Activated CD4-positive, CD25-positive, alpha-beta regulatory T cell treated with anti-CD3 and anti-CD28 coated beads, Interleukin-2, amount 50 U/mL, for 24 hours (primary cell): Measurements from ENCODE around the gene MPST.
A peak's percentile ranks its signal among the peaks of the same experiment; 100 is the strongest.

ENCODE experiments used
- ATAC-seq, 2 donors: fragments of 150-1000 bp; cut with Tn5 transposase; one replicate each; pipeline ENCODE4 v1.10.0; 2021; ENCODE audit warnings: mild to moderate bottlenecking in 1 of 2, moderate library complexity in 1 of 2

MPST gene

DNA sequence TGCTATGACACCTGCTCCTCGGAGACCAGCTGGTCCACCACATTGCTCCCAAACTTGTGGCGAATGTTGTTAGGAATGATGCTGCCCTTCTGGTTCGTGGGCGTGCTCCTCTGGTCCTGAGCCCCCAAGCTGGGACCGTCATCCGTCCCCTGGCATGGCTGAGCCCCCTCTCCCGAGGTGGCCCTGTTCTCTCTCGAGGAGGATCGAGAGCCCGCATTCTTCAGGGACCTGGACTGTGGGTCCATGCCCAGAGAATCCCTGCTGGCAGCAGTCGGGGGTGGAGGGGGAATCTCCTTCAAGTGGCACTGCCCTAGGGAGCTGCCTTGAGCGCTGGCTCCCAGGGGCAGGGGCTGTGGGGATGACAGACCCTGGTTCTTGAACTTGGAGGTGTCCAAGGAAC, 17.7 kb upstream of the MPST start:
- ATAC-seq: no peak

DNA sequence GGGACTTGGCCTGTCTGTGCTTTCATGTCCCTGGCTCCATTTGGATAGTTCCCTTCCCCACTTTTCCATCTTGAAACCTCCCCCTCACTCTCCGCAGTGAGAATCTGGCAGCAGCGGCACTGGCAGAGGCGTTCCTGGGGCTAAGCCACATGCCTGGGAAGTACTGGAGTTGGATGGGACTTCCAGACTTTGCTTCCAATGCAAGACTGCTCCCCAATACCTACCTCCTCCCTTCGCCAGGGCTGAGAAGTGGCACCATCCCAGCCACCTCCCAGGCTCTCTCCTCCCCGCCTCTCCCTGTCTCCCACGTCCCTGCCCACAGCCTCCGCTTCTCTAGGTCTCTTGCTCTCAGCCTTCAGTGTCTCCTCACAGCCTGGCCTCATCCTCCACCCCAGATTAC, 16.9 kb upstream of the MPST start:
- ATAC-seq: no peak

DNA sequence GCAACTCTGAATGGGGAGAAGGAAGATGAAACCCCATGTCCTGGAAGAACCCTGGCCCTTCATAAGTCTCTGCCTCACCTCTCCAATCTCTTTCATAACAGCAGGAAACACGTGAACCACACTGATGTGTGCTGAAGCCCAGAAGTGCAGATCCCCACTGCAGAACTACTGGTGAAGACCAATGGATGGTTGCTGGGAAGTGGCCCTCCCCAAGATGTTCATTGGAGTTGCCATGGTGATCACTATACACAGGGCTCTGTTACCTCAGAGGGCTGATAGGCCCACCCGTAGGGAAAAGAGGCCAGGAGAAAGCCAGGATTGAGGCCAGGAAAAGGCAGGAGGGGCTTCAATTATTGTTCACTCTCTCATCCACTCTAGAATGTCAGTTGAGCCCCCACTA, 11.9 kb upstream of the MPST start:
- no peak for ATAC-seq

DNA sequence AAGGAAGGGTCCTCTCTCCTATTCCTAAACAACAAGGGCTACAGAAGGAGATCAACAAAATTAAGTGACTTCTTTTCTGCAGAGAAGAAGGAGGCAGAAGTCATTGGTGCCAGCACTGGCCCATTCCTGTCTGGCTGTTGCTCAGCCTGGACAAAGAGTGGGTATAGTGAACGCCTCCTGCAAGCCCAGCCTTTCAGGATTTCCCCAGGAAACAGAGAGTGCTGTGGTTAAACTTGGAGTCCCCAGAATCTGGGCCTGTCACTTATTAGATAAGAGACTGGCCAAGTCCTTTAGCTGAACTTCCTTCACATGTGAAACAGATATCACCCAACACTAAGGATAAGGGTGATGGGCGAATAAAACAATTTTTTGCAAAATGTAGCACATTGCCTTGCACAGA, 11.2 kb upstream of the MPST start:
- ATAC-seq: no peak

DNA sequence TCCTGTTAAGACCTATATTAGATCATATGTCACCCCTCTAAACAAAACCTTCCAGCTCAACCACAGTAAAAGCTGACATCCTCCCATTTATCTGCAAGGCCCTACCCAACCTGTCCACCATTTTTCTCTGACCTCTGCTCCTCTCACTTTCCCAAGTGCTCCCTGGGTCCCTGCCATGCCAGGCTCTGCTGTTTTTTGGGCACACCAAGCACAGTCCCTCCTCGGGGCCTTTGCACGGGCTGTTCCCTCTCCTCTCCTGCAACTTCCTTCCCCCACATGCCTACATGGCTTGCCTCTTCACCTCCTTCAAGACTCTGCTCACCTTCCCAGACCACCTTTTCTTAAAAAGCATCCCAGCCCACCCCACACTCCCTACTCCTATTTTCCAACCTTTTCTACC, 10.1 kb upstream of the MPST start:
- no peak for ATAC-seq

DNA sequence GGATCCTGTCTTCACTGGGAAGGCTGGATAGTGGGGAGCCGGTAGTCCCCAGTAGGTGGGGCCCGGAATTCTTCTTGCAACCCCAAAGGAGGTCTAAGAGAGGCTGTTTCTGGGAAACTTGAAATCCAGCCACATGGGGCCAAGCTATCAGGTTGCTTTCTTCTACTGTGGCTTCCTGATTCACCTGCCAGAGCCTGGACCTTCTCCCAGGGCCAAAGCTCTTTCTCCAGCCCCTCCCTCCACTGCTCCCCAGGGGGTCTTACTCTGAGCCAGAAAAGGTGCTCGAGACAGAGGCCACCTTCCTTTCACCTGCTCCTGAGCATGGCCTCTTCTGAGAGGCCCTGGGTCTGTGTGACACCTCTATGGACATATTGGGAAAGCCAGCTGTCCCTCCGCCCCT, 9.4 kb upstream of the MPST start:
- no peak for ATAC-seq

DNA sequence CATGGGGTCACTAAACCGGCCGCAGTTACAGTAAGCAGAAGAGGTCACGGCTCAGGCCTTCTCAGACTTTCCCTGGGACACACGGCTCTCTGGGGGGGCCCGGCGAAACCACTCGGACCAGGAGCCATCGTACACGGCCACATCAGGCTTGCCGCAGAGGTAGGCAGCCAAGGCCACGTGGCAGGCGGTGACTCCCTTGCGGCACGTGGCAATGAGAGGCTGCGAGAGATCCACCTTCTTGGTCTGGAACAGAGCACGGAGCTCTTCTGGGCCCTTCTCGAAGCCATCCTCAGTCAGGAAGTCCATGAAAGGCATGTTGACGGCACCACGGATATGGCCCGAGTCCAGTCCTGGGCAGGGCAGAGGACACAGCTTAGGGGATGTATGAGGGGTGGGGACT, 8.6 kb upstream of the MPST start:
- no peak for ATAC-seq

DNA sequence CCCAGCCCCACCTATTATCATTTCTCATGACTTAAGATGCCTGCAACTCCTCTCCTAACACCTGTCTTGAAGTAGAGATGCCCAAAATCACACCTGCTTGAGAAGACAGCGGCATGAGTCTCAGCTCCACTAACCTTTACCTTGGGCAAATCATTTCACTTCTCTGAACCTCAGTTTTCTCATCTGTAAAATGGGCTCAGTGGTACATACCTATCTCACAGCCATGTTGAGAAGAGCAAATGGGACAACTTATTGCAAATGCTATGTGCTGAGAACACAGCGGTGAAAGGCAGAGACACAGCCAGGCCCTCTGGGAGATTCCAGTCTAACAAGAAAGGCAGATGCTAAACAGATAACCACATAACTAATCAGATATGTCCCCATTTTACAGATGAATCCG, 8.1 kb upstream of the MPST start:
- no peak for ATAC-seq

DNA sequence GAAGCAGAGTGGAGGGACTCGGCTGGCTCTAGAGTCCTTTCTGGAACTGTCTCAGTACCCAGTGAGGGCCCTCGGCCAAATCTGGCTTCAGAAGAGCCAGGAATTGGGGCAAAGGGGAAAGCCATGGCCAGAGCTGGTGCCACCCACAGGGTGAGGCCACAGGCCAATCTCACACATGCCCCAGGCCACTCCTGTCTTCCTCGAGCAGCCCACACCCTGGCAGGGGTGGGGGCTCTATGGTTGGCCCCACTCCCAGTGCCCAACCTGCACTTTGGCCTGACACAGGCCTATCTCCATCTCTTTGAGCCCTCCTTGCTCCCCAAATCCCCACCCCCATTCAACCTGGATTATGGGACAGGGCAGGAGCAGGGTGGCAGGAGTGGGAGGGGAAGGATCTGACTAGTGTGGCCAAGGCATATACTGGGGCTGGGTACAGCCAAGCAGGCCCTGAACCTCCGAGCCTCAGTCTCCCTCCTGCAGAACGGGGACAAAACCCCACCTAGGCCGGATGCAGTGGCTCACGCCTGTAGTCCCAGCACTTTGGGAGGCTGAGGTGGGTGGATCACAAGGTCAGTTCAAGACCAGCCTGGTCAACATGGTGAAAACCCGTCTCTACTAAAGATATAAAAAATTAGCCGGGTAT, 7.2 kb upstream of the MPST start:
- no peak for ATAC-seq

DNA sequence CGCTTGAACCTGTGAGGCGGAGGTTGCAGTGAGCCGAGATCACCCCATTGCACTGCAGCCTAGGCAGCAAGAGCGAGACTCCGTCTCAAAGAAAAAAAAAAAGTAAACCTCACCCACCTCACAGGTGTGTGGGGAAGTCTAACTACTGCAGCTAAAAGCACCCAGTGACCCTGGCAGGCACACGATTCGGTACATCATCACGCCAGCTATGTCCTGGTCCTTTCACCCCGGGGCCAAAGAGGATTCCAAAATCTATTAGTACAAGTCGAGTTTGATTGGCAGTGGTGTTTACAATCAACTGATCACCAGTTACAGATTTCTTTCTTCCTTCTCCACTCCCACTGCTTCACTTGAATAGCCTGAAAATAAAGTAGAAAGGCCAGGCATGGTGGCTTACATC, 6.6 kb upstream of the MPST start:
- no peak for ATAC-seq

DNA sequence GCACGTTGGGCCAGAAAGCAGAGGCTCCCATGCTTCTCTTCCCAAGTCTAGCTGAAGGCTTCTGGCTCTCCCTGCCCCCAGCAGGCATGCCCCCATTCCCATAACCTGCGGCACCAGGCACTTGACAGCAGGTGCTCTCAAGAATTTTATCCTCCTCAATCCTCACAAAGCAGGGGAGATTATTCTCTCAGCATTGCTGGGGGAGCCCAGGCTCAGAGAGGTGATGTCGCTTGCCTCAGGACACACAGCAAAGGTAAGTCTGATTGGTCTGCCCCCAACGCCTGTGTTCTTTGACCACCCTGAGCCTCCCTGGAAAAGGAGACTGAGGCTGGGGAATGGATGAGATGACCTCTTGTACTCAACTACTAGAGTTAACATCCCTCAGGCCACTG, 5.1 kb upstream of the MPST start:
- no peak for ATAC-seq

DNA sequence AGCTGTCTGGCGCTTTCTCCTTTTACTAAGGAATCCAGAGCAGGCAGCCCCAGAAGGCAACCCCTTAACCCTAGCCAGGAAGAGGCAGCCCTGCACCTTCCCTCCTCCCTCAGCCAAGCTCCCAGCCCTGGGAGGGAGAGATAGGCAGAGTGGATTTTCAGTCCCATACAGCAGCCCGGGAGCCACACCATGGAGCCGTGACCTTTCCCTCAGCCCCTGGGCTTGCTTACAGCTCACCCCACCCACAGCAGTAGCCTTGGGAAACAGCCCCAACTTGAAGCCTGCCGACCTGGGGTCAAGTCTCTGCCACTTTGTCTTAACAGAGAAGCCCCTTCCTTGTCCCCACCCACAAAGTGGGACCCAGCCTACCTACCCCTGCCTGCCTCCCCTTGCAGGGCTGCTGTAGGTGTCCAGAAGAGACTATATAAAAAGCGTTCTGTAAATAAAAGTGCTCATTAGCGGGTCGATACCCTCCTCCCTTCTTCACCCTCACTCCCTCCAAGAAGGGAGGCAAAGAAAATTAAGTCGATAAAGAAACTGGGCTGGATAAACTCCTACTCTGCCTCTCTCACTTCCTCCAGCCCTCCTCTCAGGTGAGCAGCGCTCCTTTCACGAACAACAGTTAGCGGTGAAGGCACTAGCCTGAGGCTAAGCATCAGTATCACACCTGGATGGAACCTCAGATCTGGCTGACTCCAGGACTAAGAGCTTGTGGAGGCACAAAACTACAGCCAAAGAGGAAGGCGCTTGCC, 4.5 kb upstream of the MPST start:
- no peak for ATAC-seq

DNA sequence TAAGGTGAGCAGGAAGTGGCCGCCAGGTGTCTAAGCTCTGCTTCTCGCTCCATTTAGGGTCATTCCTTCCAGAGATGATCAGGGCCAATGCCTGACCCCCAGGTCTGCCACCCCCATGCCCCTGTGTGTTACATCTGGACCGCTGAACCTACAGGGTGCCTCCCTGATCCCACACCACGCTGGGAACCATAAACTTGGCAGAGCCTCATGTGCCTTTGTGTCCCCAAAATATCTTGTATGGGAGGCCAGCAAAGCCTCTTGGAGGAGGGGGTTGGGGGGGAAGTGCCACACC, 4.0 kb upstream of the MPST start:
- no peak for ATAC-seq

DNA sequence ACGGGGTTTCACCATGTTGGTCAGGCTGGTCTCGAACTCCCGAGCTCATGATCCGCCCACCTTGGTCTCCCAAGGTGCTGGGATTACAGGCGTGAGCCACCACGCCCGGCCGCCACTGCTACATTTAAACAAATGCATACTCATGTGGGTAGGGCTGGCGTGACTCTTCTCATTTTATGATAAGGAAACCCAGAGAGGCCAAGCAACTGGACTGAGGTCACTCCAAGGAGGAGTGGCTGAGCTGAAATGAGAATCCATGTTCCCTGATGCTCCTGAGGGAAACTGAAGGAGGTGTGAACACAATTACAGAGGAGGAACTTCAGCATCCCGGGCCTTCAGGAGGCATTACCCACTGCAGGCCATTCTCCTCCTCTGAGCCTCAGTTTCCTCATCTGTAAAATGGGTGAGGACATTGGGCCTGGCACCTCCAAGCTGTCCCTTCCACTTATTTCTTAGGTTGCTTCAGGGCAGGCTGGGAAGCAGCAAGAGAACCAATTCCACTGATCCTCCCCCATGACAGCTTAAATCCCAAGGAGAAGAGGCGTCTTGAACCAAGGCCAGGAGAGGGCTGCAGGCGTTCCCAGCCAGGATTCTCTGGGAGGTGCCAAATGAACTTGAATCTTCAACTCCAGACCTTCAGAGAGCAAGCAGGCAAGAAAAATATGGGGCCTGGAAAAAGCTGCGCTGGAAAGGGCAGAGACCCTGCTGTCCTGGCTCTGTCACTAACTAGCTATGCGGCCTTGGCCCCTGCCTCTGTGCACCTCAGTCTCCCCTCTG, 3.2 kb upstream of the MPST start:
- no peak for ATAC-seq

DNA sequence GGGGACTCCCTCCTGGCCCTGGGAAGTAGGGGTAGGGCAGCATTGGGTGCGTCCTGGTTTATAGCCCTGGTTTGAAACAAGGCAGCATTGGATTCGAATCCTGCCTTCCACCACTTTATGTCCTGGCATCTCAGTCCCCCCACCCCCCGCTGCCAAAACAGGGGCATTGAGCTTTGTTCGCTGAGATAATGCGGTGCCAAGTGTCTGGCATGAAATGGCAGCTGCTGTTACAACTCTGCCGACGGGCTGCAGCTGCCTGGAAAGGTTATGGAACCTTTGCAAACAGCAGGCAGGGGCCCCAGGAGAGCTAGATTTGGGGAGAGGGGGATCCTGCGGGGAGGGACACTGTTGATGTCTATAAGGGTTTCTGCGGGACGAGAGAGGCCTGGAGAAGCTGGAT, 2.2 kb upstream of the MPST start:
- no peak for ATAC-seq

DNA sequence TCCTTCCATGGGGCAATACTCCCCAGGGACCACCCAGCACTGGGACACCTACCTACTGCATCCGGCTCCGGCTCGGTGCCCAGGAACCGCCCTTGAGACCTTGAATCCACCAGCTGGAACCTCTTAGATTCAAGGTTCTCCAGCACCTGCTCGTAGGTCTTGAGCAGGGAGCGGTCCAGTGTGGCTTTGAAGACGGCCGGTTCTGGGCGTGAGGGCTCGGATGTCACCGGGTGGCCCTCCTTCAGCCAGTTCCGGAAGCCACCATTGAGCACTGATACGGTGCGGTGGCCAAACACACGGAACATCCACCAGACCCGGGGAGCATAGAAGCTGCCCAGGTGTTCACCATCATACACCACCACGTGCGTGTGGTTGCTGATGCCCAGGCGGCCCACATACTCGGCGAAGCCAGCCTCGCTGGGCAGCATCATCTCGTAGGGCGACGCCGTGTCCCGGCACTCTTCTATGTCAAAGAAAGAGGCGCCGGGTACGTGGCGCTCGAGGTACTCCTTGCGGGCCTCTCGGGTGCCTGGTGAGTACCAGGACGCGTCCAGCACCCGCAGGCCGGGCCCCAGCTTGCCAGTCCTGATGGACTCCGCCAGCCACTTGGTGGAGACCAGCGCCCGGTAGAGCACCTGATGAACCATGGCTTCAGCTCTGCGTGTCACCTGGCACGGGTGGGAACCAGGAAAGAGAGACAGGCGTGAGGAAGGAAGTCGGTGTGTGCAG, 1.3 kb upstream of the MPST start:
- no peak for ATAC-seq

DNA sequence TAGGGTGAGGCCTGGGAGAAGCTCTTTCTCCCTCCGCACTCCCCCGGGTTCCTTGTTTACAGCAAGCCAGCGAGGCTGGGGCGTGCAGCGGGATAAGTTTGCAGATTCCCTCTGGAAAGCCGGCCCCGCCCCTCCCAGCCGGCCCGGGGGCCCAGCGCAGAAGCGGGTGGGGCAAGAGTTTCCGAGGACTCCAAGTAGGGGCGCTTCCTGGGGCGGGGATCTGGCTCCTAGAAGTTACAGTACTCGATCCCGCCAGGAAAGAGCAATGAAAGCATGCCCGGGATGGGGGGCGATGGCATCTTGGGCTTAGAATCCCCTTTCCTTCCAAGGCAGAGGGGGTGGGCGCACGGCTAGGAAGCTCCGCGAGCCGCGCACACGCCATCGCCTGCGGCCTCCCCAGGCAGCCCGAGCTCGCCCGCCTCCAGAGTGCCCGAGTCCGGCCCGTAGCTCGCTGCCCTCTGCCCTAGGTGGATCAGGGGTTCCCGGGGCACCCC, 680 bp upstream of the MPST start:
- ATAC-seq: peak in 1 of 2 donors; percentile 12

DNA sequence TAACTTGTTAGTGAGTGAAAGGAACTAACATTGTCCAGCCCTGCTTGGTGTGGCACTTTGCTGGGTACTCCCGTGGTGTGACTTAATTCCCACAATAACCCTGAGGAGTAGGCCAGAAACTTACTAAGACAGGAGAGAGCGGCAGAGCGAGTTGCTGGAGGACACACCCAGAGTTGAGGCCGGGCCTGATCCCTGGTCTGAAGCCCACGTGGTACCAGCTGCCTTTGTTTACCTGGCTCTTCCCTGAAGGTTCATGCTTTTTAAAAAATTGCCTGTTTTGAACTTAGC, 594 bp downstream of the MPST start:
- peak; percentile 4 to 9 for ATAC-seq

DNA sequence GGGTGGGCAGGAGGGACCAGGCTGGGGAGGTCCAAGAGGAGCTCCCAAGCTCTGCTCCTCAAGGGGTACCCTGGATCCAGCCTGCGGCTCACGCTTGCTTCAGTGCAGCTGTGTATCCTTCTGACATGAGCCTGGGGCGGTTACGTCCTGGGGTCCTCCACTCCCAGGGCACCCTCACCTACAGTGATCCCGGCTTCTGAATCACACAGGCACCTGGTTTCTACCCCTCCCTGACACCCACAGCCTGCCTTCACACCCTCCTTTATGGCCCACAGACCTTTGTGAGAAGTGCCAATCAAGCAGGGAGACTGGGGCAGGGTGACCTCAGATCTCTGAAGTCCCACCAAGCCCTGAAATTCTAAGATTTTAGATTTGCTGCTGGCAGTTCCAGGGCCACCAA, 1.5 kb downstream of the MPST start:
- no peak for ATAC-seq

DNA sequence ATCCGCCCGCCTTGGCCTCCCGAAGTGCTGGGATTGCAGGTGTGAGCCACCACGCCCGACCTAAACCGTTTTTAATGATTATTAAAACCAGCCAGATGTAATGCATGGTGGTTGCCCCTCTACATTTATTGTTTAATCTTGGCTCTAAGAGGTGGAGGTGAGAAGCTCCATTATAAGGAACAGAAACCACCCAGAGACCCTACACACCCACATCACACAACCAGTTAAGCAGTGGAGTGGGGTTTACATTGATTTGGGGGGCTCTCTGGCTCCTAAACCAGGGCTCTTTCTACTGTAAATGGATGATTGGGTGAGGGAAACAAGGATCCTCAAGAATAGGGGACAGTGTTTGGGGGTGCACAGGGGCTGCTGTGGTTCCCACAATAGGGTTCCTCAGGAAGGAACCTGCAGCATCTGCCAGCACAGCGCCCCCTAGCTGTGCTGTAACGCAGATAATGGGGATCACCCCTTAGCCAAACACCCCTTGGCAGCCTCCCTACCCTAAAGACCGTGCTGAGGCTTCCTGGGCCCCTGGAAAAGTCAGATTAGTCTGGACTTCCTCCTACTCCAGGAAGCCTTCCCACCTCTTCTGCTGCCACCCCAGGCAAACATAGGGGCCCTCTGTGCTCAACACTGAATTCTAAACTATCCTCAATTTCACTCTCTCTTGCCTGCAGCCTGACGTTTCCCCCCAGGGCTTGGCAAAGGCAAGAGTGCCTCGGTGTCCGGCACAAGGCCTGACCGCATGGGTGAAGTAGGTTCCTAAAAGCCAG, 2.4 kb downstream of the MPST start:
- peak; percentile 35 to 49 for ATAC-seq

DNA sequence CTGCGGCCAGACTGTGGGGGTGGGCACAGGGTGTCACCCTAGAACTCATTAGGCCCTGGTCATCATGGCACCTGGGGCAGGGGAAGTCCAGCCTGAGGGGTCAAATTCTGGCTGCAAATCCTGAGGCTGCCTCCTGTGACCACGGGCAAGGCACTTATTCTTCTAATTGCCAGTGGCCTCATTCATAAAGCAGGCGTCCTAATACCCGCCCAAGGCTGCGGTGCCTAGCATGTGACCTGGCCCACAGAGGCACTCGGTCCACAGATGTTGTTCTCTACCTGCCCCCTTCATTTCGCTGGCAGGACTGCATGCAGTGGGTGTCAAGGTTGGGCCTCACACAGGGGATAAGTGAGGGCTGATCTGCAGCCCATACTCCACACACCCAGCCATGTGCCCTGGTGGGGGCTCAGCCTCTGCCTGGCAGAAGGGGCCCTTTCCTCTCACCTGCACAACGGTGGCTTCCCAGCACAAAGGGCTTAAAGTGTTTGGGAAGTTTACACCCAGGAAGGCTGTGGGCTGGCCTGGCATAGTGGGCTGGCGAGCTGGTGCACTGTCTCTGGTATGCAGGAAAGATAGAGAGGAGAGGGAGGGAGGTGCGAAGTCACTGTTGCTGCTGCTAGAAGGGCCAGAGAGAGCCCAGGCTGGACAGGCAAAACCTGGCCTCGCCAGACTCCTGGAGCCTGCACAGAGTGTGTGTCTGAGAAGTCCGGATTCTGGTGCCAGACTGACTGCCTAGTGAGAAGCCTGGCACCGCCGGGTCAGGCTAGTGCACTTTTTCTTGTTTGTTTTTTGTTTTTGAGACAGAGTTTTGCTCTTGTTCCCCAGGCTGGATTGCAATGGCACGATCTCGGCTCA, 3.2 kb downstream of the MPST start:
- no peak for ATAC-seq
